ENCODE results near the gene SRA1. TPM values are rescaled to one million over a fixed set of nuclear protein-coding genes. Genes with fewer than 3 reads are reported as not detected.
"Not testable (repeated sequence)": the region's sequence is repeated elsewhere in the genome, so short reads cannot be mapped to it uniquely, and the experiment has no call there.

SRA1 gene
- total RNA-seq, 1 donor from 2014 or later, result 53.8 TPM

DNA sequence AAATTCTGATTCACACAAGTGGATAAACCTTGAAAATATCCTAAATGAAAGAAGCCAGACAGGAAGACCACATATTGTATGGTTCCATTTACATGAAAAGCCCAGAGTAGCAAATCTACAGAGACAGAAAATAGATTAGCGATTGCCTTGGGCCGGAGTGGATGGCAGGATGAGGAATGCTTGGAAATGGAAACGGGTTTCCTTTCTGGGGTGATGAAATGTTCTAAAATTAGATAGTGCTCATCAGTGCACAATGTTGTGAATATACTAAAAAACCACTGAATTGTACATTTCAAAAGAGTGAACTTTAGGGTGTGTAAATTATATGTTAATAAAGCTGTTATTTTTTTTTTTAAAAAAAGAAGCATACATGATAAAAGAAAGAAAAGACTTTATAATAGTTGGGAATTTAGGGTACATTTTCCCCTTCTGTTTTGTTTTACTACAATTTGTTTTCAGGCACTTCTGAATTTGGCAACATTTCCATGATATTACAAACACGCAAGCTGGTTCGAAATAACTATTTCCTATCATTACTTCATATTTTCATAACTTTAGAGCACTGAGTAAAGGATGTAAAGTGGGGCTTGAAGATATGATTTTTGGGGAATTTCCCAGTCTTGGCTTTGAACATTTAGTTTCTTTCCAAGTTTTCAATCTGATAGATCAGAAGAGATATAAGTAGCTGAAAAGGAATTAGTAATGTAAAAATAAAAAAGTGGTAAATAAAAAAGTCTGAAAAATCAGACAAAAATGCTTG lies 31.2 kb upstream of the SRA1 start:
- intact Hi-C loops (cut with micrococcal nuclease), result no loop called here
- H3K4me1 Mint-ChIP-seq, result no peaks in the 10 kb centered on the region
- peaks cover 2% of the 10 kb centered on the region for H3K9me3 Mint-ChIP-seq
- peaks cover 12% of the 10 kb centered on the region for H3K27me3 Mint-ChIP-seq
- no peak overlapping the region for H3K27ac Mint-ChIP-seq
- no peak for DNase-seq
- no peaks in the 10 kb centered on the region for H3K36me3 Mint-ChIP-seq (ENCODE audit: low read depth)
- H3K4me3 Mint-ChIP-seq, result no peak overlapping the region

GRCh38 chr5:140587495-140587894 lies 30.2 kb upstream of the SRA1 start:
- no peak for DNase-seq
- Mint-ChIP-seq H3K36me3 (ENCODE audit: low read depth) (no peaks in the 10 kb centered on the region), H3K4me3 (no peak overlapping the region), H3K9me3 (peaks cover 2% of the 10 kb centered on the region), H3K27ac (no peak overlapping the region), H3K4me1 (no peaks in the 10 kb centered on the region), H3K27me3 (peaks cover 19% of the 10 kb centered on the region)
- intact Hi-C loops (cut with micrococcal nuclease), result no loop called here

DNA sequence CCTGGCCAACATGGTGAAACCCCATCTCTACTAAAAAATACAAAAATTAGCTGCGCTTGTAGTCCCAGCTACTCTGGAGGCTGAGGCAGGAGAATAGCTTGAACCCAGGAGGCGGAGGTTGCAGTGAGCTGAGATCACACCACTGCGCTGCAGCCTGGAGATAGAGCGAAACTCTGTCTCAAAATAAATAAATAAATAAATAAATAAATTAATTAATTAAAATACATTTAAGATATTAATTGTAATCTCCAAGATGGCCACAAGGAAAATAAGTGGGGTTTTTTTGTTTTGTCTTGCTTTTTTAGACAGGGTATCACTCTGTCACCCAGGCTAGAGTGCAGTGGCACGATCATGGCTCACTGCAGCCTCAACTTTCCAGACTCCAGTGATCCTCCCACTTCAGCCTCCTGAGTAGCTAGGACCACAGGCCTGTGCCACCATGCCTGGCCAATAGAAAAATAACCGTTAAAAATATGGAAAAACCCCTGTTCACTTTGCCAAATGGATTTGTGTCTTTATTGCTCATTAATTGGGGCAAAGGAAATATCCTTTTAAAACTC lies 22.0 kb upstream of the SRA1 start:
- DNase-seq; H3K9me3 Mint-ChIP-seq; intact Hi-C loops (cut with micrococcal nuclease); H3K36me3 Mint-ChIP-seq (ENCODE audit: low read depth); H3K4me1 Mint-ChIP-seq; H3K27ac Mint-ChIP-seq; H3K4me3 Mint-ChIP-seq: not testable (repeated sequence)
- peaks cover 29% of the 10 kb centered on the region for H3K27me3 Mint-ChIP-seq

GRCh38 chr5:140576776-140577201 lies 19.5 kb upstream of the SRA1 start:
- no peak overlapping the region for H3K27ac Mint-ChIP-seq
- peaks cover 10% of the 10 kb centered on the region for H3K4me1 Mint-ChIP-seq
- peaks cover 14% of the 10 kb centered on the region for H3K27me3 Mint-ChIP-seq
- H3K36me3 Mint-ChIP-seq (ENCODE audit: low read depth), result no peaks in the 10 kb centered on the region
- no peaks in the 10 kb centered on the region for H3K9me3 Mint-ChIP-seq
- intact Hi-C loops (cut with micrococcal nuclease), result no loop called here
- DNase-seq, result no peak
- H3K4me3 Mint-ChIP-seq, result no peak overlapping the region

- Mint-ChIP-seq H3K4me3 (no peak overlapping the region), H3K4me1 (peaks cover 10% of the 10 kb centered on the region), H3K27ac (no peak overlapping the region), H3K9me3 (no peaks in the 10 kb centered on the region), H3K36me3 (ENCODE audit: low read depth) (peaks cover 5% of the 10 kb centered on the region), H3K27me3 (peaks cover 2% of the 10 kb centered on the region)
- DNase-seq, result no peak
- intact Hi-C loops (cut with micrococcal nuclease), result no loop called here
Measured at GRCh38 chr5:140575309-140575708, 18.0 kb upstream of the SRA1 start.

GRCh38 chr5:140574165-140574564 lies 16.9 kb upstream of the SRA1 start:
- Mint-ChIP-seq H3K27me3 (no peaks in the 10 kb centered on the region), H3K9me3 (no peaks in the 10 kb centered on the region), H3K4me1 (peaks cover 17% of the 10 kb centered on the region), H3K4me3 (no peak overlapping the region), H3K36me3 (ENCODE audit: low read depth) (peaks cover 7% of the 10 kb centered on the region), H3K27ac (no peak overlapping the region)
- DNase-seq, result no peak
- intact Hi-C loops (cut with micrococcal nuclease), result no loop called here

DNA sequence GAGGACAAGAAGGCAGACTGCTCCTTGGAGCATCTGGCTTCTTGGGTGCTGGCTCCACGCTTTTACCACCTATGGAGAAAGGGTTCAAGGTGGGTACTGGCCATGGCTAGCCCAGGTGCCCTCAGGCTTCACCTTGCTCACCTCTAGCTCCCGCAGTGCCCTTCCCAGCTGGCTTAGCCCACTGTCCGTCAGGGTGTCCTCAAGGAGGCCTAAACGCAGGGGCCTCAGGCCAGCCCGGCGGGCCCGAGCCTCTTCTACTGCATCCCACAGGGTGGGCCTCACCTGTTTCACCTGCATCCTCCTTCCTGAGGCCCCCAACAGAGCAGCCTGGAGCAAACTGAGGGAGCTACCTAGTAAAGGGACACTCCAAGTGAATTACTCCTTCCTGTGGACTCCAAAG lies 16.4 kb upstream of the SRA1 start:
- H3K4me1 Mint-ChIP-seq, result peaks cover 21% of the 10 kb centered on the region
- no peak overlapping the region for H3K27ac Mint-ChIP-seq
- no peak overlapping the region for H3K4me3 Mint-ChIP-seq
- no peaks in the 10 kb centered on the region for H3K9me3 Mint-ChIP-seq
- H3K36me3 Mint-ChIP-seq (ENCODE audit: low read depth), result peaks cover 11% of the 10 kb centered on the region
- DNase-seq, result no peak
- no peaks in the 10 kb centered on the region for H3K27me3 Mint-ChIP-seq
- intact Hi-C loops (cut with micrococcal nuclease), result no loop called here

- H3K27me3 Mint-ChIP-seq, result no peaks in the 10 kb centered on the region
Measured at GRCh38 chr5:140571105-140571504, 13.8 kb upstream of the SRA1 start.

DNA sequence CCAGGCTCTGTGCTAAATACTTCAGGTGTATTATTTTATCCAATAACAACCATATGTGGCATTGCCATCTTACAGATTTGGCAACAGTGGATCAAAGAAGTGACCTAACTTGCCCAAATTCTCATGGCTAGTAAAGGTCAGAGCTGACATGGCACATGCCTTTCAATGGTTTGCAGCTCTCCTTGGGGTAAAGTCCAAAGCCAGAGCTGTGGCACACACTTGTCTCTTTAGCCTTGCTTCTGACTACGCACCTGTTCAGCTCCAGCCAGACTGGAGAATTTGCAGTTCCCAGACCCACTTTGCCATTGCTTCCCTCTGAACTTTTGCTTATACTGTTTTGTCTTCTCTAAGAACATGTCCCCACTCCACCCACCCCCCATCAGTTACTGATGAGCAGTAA lies 13.2 kb upstream of the SRA1 start:
- no peak for DNase-seq
- Mint-ChIP-seq H3K27me3 (no peaks in the 10 kb centered on the region), H3K9me3 (no peaks in the 10 kb centered on the region), H3K4me1 (peaks cover 40% of the 10 kb centered on the region), H3K4me3 (no peak overlapping the region), H3K27ac (peak overlapping the region; percentile 64), H3K36me3 (ENCODE audit: low read depth) (peaks cover 33% of the 10 kb centered on the region)
- intact Hi-C loops (cut with micrococcal nuclease), result no loop called here

More at GRCh38 chr5:140571105-140571504, 13.8 kb upstream of the SRA1 start:
- DNase-seq, result no peak
- Mint-ChIP-seq H3K4me1 (peaks cover 34% of the 10 kb centered on the region), H3K9me3 (no peaks in the 10 kb centered on the region), H3K27ac (no peak overlapping the region), H3K4me3 (no peak overlapping the region), H3K36me3 (ENCODE audit: low read depth) (peaks cover 29% of the 10 kb centered on the region)
- intact Hi-C loops (cut with micrococcal nuclease), result no loop called here

DNA sequence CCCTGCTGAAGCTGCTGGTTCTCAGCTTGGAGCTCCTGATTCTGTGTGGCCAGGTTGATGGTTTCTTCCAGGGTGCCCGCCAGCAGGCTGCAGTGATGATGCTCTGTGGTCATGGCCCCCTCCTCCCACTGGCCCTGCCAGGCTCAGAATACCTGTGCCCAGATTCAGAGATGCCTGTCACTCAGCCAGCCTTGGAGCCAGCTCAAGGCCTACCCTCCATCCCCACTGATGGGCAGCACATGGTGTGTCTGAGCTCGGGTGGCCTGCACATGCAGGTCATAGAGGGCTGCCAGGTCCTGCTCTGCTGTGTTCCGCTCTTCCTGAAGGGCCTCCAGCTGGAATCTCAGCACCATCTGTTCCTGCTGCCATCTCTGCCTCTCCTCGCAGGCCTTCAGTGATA lies 12.8 kb upstream of the SRA1 start:
- Mint-ChIP-seq H3K4me3 (no peak overlapping the region), H3K27ac (peak overlapping the region; percentile 64), H3K36me3 (ENCODE audit: low read depth) (peaks cover 33% of the 10 kb centered on the region), H3K9me3 (no peaks in the 10 kb centered on the region), H3K4me1 (peaks cover 39% of the 10 kb centered on the region), H3K27me3 (no peaks in the 10 kb centered on the region)
- intact Hi-C loops (cut with micrococcal nuclease), result no loop called here
- DNase-seq, result no peak

DNA sequence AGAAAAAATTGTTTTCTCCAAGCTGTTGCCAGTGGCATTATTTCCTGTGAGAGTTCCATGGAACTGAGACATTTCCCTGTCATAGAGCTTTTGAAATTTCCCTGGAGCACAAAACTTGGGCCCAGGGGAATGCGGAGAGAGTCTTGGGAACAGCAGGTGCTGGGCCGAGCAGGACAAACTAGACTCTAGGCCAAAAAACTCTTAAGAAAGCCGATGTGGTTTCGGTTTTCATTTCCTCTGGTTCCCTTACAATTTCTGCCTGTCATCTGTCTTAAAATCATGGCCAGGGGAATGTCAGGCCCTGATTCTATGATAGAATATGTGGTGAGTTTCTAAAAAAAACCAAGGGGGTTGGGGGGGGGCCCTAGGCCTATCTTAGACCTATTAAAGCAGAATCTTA lies 11.9 kb upstream of the SRA1 start:
- intact Hi-C loops (cut with micrococcal nuclease), result no loop called here
- peak; percentile 77 for DNase-seq
- H3K36me3 Mint-ChIP-seq (ENCODE audit: low read depth), result peaks cover 36% of the 10 kb centered on the region

GRCh38 chr5:140568443-140569063 lies 11.3 kb upstream of the SRA1 start:
- no peaks in the 10 kb centered on the region for H3K27me3 Mint-ChIP-seq
- peak overlapping the region; percentile 92 for H3K27ac Mint-ChIP-seq
- DNase-seq, result no peak
- intact Hi-C loops (cut with micrococcal nuclease), result no loop called here
- peak overlapping the region; percentile 80 for H3K4me3 Mint-ChIP-seq
- H3K36me3 Mint-ChIP-seq (ENCODE audit: low read depth), result peaks cover 36% of the 10 kb centered on the region
- peaks cover 47% of the 10 kb centered on the region for H3K4me1 Mint-ChIP-seq
- no peaks in the 10 kb centered on the region for H3K9me3 Mint-ChIP-seq

More for the DNA sequence above, 11.9 kb upstream of the SRA1 start:
- H3K4me3 Mint-ChIP-seq, result peak overlapping the region; percentile 80
- H3K27ac Mint-ChIP-seq, result peak overlapping the region; percentile 92
- peaks cover 42% of the 10 kb centered on the region for H3K4me1 Mint-ChIP-seq
- no peaks in the 10 kb centered on the region for H3K9me3 Mint-ChIP-seq
- no peaks in the 10 kb centered on the region for H3K27me3 Mint-ChIP-seq

DNA sequence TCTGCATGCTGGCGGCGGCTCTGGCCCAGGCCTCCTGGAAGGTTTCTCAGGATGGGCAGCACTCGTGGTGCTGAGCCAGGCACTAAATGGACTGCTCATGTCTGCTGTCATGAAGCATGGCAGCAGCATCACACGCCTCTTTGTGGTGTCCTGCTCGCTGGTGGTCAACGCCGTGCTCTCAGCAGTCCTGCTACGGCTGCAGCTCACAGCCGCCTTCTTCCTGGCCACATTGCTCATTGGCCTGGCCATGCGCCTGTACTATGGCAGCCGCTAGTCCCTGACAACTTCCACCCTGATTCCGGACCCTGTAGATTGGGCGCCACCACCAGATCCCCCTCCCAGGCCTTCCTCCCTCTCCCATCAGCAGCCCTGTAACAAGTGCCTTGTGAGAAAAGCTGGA lies 10.6 kb upstream of the SRA1 start:
- peaks cover 36% of the 10 kb centered on the region for H3K36me3 Mint-ChIP-seq (ENCODE audit: low read depth)

DNA sequence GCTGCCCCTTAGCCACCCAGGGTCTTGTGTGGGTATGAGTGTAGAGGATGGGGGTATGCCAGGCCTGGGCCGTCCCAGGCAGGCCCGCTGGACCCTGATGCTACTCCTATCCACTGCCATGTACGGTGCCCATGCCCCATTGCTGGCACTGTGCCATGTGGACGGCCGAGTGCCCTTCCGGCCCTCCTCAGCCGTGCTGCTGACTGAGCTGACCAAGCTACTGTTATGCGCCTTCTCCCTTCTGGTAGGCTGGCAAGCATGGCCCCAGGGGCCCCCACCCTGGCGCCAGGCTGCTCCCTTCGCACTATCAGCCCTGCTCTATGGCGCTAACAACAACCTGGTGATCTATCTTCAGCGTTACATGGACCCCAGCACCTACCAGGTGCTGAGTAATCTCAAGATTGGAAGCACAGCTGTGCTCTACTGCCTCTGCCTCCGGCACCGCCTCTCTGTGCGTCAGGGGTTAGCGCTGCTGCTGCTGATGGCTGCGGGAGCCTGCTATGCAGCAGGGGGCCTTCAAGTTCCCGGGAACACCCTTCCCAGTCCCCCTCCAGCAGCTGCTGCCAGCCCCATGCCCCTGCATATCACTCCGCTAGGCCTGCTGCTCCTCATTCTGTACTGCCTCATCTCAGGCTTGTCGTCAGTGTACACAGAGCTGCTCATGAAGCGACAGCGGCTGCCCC lies 10.0 kb upstream of the SRA1 start:
- no peaks in the 10 kb centered on the region for H3K27me3 Mint-ChIP-seq
- peaks cover 56% of the 10 kb centered on the region for H3K4me1 Mint-ChIP-seq
- no peaks in the 10 kb centered on the region for H3K9me3 Mint-ChIP-seq
- H3K36me3 Mint-ChIP-seq (ENCODE audit: low read depth), result peaks cover 36% of the 10 kb centered on the region
- peak overlapping the region; percentile 70 for H3K27ac Mint-ChIP-seq
- peak overlapping the region; percentile 45 for H3K4me3 Mint-ChIP-seq
- intact Hi-C loops (cut with micrococcal nuclease), result no loop called here
- DNase-seq, result no peak

More for the DNA sequence above, 10.6 kb upstream of the SRA1 start:
- Mint-ChIP-seq H3K27ac (peak overlapping the region; percentile 70), H3K4me3 (no peak overlapping the region), H3K4me1 (peaks cover 52% of the 10 kb centered on the region), H3K27me3 (no peaks in the 10 kb centered on the region), H3K9me3 (no peaks in the 10 kb centered on the region)
- DNase-seq, result no peak
- intact Hi-C loops (cut with micrococcal nuclease), result no loop called here
